HG03135 (cell line): Measurements from ENCODE around the gene SIGLEC10.
"Not testable (repeated sequence)": the region's sequence is repeated elsewhere in the genome, so short reads cannot be mapped to it uniquely, and the experiment has no call there.

Experiments
- ATAC-seq: cut with Tn5 transposase; IDR thresholded peaks from one replicate; pipeline ENCODE4 v1.9.1; 2021; ENCODE audit warnings: mild to moderate bottlenecking, moderate library complexity; ENCODE audit not compliant: unreplicated experiment

SIGLEC10 gene

DNA sequence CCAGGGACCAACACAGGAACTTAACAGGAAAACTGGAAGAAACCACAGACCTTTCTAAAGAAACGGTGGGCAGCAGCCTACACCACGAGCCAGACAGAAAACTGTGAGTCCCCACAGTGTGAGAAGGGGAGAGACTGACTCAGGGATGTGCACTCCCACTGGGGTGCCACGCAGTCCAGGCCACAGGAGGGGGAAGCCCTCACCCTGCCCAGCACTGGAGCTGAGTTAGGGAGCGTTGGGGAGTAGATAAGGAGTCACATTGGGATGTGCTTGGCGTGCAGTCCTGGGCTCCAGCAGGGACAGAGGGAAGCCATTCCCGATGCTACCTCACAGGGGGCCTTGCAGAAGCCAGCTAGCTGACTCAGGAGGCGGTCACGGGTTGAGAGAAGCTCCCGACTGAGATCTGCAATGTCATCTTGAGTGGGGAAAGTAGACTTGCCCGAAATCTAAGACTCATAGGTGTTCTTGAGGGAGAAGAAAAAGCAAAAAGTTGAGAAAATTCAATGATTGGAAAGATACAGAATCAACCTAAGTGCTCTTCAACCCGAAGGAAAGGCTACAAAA is 23.5 kb upstream of the SIGLEC10 start:
- ATAC-seq, result peak; percentile 17

GRCh38 chr19:51440052-51440451 is 22.6 kb upstream of the SIGLEC10 start:
- no peak for ATAC-seq

GRCh38 chr19:51439021-51439465 is 21.6 kb upstream of the SIGLEC10 start:
- ATAC-seq, result no peak

GRCh38 chr19:51434456-51434855 is 17.0 kb upstream of the SIGLEC10 start:
- ATAC-seq, result no peak

- ATAC-seq, result no peak
Observed at GRCh38 chr19:51433043-51433442, 15.6 kb upstream of the SIGLEC10 start.

DNA sequence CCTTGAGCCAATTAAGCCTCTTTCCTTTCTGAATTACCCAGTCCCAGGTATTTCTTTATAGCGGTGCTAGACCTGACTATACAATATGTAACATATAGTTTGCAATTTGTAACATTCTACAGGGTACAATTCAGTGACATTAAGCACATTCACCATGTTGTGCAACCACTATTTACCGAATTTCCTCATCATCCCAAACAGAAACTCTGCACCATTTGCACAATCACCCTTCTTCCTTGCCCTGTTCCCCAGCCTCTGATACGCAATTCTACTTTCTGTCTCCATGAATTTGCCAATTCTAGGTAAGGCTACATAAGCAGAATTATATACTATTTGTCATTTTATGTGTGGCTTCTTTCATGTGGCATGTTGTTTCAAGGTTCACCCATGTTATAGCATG is 13.7 kb upstream of the SIGLEC10 start:
- no peak for ATAC-seq

GRCh38 chr19:51430221-51430620 is 12.8 kb upstream of the SIGLEC10 start:
- ATAC-seq, result no peak

DNA sequence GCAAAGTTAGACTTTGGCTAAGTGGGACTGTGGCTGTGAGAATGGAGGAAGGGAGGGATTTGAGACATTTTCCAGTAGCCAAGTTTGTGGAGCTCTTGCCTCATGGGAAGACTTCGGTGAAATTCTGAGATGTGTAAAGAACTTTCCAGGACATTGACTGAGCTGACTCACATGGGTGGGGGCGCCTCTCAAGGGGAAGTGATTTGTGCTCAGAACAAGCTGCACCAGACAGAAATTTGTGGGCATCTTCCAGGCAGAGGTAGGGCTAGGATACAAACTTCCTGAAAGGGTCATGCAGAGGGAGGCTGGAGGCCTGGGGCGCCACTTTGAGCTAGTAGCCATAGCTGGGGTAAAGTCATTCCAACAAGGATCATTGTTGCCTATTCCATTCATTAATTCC is 9.8 kb upstream of the SIGLEC10 start:
- ATAC-seq, result no peak

GRCh38 chr19:51422053-51422448 is 4.6 kb upstream of the SIGLEC10 start:
- ATAC-seq, result no peak

DNA sequence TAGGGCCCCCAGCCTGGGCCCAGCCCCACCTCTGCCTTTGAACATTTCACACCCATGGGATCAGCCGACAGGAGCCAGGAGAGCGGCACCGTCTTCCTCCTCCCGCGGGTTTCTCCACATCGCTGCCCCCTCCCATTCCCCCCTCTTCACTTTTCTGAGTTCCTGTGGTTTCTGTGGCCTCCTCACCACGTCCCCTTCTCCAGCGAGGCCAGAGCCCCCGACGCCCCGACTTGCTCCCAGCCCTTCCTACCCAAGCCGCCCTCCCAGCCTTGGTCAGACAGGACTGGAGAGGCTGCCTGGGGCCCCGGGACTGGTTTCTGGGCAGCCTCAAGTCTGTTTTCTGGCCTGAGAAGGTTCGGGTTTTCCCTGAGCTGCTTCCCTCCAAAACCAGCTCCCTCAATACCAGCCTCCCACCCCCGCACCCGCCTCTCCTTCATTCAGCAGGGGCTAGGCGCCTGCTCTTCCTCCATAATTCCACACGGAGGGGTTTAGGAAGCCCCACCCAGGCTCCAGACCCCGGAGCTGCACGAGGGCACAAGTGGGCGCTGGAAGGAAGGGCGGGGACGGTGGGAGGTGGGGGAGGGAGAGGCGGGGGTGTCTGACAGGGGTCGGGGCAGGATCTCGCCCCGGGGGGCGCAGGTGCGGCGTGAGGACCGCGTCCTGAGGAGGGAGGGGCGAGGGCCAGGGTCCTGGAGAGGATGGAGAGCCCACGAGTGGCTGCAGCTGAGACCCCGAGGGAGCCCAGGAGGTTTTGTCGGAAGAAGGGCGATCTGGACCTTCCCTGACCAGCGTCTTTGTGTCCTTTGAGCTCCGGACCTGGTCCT is 4.0 kb upstream of the SIGLEC10 start:
- ATAC-seq, result no peak

DNA sequence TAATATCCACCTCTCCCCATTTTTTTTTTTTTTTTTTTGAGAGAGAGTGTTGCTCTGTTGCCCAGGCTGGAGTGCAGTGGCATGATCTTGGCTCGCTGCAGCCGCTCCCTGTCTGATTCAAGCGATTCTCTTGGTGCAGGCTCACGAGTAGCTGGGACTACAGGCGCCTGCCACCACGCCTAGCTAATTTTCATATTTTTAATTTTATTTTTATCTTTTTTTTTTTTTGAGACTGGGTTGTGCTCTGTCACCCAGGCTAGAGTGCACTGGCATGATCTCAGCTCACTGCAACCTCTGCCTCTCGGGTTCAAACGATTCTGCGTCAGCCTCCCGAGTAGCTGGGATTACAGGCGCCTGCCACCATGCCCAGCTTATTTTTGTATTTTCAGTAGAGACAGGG is 3.1 kb upstream of the SIGLEC10 start:
- ATAC-seq, result not testable (repeated sequence)

- ATAC-seq, result no peak
Observed at GRCh38 chr19:51418707-51419106, 1.3 kb upstream of the SIGLEC10 start.

- ATAC-seq, result no peak
Observed at GRCh38 chr19:51417810-51418157, 342 bp upstream of the SIGLEC10 start.

- ATAC-seq, result not testable (repeated sequence)
Observed at GRCh38 chr19:51416422-51416821, 1.0 kb downstream of the SIGLEC10 start.

DNA sequence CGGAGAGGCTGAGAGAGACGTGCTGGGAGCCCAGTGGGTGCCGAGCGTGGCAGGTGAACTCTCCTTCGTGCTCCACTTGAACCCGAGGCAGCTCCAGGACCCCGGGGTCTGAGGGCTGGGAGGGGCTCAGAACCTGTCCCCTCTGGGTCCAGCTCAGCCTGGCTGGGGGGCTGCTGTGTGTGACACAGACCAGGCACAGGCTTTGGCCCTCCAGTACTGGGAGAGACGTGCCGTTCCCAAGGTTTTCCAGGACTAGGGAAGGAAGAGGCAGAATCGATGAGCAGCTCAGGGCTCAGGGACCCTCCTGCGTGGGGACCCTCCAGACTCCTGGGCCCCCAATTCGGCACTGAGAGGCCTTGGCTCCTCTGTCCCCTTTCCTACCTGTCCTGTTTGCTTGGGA is 2.3 kb downstream of the SIGLEC10 start:
- ATAC-seq, result no peak

DNA sequence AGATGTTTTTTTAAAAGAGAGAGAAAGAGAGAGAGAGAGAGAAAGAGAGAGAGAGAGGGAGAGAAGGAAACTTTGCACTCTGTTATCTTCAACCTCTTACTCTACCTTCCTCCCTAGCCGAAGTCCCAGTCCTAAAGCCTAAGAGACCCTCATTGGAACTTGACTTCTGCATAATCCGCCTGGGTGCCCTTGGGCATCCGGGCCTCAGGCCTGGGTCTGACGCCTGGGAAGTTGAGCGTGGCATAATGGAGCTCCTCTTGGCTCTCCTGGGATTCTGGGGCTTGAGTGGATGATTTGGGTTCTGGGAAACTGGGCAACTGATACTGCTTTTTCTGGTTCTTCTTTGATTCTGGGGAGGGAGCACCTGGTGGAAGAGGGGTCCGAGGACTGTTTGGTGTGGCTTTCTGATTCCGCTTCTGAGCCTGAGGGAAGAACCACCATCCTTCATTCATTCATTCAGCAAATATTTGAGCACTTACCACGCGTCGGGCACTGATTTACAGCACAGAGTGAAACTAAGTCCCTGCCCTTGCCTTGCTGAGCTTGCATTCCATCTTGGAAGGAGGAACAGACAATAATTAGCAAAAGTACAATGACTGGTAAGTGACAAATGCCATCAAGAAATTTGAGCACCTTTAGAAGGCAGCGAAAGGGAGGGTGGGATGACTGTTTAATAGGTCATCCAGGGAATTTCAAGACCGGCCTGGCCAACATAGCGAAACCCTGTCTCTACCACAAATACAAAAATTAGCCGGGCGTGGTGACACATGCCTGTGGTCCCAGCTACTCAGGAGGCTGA is 6.3 kb downstream of the SIGLEC10 start:
- no peak for ATAC-seq

GRCh38 chr19:51407511-51408131 is 9.8 kb downstream of the SIGLEC10 start:
- ATAC-seq, result no peak

GRCh38 chr19:51402117-51402516 is 15.3 kb downstream of the SIGLEC10 start:
- ATAC-seq, result no peak

DNA sequence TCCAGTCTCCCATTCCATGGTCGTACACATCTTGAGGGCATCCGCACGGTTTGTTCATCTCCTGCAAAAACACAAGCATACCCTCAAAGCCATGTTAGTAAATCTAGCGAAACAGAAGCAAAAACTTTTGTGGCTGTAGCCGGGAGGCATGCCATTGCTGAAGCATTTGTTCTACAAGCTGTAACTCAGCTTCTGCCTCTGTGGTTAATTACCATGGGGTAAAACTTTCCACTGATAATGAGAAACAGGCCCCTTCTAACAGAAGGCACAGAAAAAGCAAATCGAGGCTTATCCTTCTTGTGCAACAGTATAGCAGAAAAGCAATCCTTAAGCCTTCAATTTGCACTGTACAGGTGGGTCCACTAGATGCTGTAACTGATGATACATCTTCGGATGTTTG is 17.5 kb downstream of the SIGLEC10 start:
- not testable (repeated sequence) for ATAC-seq

DNA sequence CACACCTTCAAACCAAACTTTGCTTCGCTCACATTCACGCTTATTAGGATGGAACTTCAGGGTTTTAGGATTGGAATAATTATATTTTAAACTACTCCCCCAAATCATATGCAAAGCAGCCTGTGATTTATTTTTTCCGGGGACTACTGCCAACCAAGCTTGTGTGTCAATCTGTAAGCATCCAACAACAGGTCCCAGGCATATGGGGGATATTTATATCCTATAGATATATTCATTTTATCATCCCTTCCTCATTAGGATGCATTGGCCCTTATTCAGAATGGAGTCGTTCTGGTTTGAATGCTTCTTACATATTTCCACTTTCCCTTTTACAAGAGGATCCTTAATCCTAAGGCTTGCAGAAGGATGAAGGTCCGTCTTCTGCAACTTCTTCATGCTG is 18.2 kb downstream of the SIGLEC10 start:
- ATAC-seq, result no peak

- ATAC-seq, result no peak
Observed at GRCh38 chr19:51398096-51398704, 19.2 kb downstream of the SIGLEC10 start.
